Spleen (tissue), 7 donors: ENCODE measurements around the gene RAB27A.
"Not testable (repeated sequence)": the region's sequence is repeated elsewhere in the genome, so short reads cannot be mapped to it uniquely, and the experiment has no call there.

Experiments used
- CTCF ChIP-seq, 11 experiments: fragments of 200-600 bp in 7 of 11; fragments of 450-650 bp in 4 of 11; sonication (generic) in 4 of 11; IDR thresholded peaks in 8 of 11; conservative IDR thresholded peaks in 3 of 11; 1 replicate in 7 of 11; 2 replicates in 4 of 11; pipeline versions ENCODE4 v1.4.0 to v1.8.0; 2016 to 2021; ENCODE audit warnings: antibody characterized with exemption in 11 of 11, inconsistent platforms in 4 of 11, mild to moderate bottlenecking in 1 of 11
- POLR2AphosphoS5 ChIP-seq, 3 donors: sonication (generic); formaldehyde crosslinking; IDR thresholded peaks; one replicate each; pipeline ENCODE4 v1.5.1; 2017; ENCODE audit warnings: antibody characterized with exemption in 3 of 3
- donor health status: DM: no; HTN: no; CAD: no; lungs with moderate emphysema.
- donor health status: DM: no; HTN: no; CAD: no.
- donor health status: DM: no; HTN: no; CAD: no.

- not testable (repeated sequence) for TF ChIP-seq CTCF (IDR thresholded peaks at IDR 0.05 in 8 of 11, conservative IDR thresholded peaks at IDR 0.05 in 3 of 11); POLR2AphosphoS5 (IDR thresholded peaks at IDR 0.05)
Measured at GRCh38 chr15:55302801-55303200, 13.2 kb upstream of the RAB27A start.
